ENCODE data around the gene TAX1BP3.

TAX1BP3 gene

DNA sequence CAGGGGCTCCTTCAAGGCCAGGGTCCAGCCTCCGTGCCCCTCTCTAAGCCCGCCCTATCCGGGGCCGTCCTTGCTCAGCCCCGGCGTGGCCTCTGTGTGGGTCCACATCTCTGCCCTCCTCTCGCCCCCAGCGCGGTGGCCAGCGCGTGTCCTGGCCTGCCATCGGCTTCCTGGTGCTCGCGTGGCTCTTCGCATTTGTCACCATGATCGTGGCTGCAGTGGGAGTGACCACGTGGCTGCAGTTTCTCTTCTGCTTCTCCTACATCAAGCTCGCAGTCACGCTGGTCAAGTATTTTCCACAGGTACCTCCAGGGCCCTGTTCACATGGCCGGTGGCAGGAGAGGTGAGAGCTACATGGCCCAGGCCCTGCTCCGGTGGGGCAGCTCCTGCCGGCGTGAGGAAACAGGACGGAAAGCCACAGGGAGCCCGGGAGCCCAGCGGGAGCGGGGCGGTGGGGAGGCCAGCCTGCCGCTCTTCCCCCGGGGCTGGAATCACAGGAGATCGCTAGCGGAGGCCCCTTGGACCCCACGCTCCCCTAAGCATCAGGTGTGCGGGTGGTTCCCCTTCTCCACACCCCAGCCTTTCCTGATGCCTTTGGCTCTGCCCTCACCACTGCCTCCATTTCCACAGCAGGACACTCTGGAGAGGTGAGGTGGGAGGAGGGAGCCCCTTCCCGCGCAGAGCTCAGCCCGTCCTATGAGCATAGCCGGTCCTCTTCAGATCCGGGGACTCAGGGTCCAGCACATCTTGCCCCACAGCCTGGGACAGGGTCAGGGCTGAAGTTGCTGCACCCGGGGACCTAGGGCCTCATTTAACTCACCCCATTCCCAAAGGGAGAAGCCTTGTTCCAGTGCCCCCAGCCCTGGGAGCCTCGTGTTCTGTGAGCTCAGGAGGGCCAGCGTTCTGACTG lies 10.2 kb downstream of the TAX1BP3 start:
- no peak for DNase-seq

DNA sequence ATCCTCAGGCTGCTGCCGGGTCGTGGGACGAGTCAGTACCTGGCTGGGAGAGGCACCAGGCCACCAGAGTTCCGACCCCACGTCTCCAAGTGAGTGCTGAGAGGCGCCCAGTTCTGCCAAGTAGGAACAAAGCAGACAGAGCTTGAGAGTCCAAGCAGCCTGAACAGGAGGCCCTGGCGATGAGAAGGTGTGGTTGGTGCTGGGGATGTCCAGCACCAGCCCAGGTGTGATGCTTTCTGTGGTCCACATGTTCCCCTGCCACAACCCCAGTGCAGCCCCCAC lies 10.8 kb downstream of the TAX1BP3 start:
- no peak for DNase-seq

DNA sequence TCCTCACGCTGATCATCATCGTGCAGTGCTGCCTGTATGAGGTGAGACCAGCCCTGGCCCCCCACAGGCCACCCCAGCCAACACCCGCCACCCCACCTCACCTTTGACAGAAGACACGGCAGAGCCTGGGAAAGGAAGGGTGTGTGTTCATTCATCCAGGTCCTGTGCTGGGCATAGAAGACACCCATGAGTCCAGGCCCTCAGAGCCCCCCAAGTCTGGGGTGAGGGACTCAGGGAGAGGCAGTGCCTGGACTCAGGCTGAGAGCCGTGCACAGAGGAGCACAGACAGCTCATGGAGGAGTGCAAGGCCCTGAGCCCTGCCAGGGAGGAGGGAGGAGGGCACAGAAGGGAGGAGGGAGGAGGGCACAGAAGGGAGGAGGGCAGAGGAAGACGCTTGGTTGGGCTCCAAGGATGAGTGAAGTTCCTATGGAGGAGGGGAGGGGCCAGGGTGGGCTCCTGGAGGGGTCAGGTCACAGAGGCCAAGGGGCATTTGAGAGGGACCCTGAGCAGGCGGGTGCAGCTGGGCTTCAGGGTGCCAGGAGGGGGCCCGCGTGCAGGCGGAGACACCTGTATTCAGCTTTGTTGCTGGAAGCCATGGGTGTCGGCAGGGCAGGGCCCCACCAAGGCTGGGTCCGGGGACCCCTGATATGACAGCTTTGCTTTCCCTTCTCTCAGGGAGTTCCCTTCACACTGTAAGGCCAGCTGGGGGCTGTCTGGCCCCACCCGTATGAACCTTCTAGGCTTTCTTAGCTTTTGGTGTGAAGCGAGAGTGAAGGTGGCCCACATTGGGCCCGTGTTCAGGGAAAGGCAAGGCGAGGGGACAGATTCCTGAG lies 11.4 kb downstream of the TAX1BP3 start:
- no peak for DNase-seq

DNA sequence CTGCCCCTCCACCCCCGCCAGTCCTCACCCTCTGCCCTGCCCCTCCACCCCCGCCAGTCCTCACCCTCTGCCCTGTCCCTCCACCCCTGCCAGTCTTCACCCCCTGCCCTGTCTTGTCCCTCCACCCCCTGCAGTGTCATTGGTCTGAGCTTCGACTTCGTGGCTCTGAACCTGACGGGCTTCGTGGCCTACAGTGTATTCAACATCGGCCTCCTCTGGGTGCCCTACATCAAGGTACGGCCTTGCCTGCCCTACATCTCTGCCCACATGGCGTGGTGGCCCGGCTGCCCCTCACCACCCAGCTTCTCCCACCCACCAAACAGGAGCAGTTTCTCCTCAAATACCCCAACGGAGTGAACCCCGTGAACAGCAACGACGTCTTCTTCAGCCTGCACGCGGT lies 12.0 kb downstream of the TAX1BP3 start:
- DNase-seq = no peak

DNA sequence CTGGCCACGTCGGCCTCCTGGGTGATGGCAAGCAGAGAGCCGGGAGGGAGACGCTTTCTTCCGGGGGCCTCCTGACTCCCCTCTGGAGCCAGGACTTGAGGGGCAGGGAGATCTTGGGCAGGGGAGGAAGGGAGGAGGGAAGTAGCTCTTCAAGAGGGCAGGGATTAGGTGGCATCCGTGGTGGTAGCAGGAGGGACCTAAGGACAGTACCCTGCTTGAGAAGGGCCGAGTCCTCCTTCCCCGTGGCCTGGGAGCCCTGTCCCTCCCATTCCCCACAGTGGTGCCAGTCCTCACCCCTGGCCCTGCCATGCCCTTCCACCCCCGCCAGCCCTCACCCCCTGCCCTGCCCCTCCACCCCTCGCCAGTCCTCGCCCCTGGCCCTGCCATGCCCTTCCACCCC lies 12.6 kb downstream of the TAX1BP3 start:
- DNase-seq = no peak

DNA sequence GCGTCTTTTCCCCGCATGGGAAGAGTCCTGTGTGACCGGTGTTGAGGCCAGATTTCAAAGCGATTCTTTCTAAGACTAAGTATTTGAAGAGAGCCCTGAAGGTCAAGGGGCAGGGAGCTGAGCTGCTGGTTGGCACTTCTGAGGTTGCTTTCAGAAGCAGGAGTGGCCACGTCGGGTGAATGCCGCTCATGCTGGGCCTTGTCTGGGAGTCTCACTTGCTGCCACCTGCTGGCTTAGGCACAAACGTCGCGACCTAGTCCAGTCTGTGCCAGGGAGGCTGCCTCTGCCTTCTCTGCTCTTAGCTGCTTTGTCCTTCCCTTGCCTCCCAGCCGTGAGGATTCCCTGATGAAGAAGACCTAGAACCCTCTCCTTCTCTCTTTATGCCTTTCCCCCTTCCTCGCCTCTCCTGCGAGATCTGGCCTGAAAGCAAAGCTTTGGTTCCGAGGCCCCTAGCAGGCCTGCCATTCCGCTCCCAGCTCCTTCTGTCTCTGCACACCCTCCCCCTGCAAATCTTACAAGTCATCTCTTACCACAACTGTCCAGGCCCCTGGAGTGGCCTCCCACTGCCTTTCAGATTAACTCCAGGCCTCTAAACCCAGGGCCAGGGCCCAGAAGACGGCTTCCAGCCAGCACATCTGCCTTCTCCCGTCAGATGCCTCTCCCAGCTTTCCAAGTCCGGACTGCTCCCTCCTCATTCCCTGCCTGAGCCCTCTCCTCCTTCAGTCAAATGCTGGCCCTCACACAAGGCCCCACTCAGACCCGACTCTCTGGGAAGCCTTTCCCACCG lies 20.4 kb downstream of the TAX1BP3 start:
- peak; percentile 4 to 17 for DNase-seq

DNA sequence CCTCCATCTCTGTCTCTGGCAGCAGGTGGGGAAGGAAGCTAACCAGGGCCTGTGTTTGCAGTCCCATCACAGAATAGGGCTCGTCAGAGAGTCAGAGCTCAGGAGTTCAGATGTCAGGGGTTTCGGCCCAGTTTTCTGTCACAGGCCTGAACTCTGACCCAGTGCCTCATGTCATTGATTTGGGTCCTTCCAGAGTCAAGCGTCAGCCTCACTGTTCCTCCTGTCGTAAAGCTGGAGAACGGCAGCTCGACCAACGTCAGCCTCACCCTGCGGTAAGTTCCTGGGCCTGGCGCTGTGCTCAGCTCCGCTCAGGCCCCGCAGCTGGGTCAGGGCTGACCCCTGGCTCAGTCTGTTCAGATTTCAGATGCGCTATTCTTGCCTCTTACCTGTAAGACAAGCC lies 21.1 kb downstream of the TAX1BP3 start:
- DNase-seq = no peak

DNA sequence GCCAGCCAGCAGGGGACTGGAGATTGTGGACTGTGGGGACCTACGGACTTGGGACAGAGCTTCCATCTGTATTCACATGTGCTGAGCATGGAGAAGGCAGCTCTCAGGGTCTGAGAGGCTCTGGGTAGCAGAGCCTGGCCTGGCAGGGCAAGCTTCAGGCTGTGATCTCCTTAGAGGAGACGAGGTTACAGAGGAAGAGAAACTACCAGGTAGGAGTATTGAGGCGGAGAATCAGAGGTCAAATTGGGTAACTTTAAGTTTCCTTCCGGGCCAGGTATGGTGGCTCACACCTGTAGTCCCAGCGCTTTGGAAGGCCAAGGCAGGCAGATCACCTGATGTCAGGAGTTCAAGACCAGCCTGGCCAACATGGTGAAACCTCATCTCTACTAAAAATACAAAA lies 23.1 kb downstream of the TAX1BP3 start:
- no peak for DNase-seq

DNA sequence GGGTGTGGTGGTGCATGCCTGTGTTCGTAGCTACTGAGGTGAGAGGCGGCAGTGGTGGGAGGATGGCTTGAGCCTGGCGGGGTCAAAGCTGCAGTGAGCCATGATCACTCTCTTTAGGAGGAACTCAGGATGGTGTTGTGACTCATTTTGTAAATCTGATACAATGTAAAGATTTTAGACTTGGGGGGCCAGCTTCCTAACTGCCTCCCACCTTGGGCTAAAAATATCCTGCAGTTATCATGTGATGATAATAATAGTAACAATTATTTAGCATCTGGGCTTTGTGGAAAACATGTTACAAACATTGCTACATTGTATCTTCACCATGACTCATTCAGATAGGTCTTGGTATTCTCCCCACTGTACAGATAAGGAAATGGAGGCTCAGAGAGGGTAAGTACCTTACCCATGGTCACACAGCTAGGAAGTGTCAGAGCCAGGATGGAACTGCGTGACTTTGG lies 24.5 kb downstream of the TAX1BP3 start:
- no peak for DNase-seq

DNA sequence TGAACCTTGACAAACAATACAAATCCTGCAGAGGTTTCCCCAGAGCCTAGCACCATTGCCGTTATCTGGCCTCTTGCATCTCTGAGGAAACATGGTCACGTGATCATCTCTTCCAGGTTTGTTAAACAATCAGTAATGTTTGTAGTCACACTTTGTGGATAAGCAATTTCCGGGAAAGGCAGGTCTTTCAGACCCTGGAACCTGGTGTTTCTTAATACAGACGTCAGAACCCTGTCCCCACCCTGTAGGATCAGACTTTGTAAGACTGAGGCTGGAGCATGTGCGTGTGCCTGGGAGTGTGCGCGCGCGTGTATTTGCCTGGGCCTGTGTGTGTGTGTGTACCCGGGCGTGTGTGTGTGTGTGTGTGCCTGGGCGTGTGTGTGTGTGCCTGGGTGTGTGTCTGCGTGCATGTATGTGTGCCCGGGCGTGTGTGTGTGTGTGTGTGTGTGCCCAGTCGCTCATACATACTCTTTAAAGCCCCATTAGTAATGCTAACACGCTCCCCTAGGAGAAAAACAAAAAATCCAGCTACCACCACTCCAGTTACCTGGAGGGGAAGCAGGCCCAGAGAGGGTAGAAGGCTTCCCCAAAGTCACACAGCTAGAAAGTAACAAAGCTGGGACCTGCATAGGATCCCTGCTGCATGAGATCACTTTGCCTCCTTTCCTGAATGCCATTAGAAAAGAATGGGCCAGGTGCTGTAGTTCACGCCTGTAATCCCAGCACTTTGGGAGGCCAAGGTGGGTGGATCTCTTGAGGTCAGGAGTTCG lies 26.5 kb downstream of the TAX1BP3 start:
- DNase-seq = no peak

DNA sequence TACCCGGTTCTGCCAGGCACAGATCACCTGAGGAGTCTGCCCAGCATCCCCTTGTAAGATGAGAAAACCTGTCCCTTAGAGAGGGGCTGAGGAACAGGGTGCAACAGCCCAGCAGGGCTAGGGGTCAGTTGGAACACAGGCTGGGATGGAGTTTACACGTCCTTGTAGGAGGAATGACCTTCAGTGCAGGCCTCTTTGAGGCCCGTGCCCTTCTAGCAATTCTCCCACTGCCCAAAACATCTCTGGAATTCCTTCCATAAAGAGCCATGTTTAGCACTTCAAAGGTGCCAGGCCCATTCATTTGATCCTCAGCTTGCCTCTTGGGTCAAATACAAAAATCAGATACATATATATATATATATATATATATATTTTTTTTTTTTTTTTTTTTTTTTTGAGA lies 27.4 kb downstream of the TAX1BP3 start:
- no peak for DNase-seq

DNA sequence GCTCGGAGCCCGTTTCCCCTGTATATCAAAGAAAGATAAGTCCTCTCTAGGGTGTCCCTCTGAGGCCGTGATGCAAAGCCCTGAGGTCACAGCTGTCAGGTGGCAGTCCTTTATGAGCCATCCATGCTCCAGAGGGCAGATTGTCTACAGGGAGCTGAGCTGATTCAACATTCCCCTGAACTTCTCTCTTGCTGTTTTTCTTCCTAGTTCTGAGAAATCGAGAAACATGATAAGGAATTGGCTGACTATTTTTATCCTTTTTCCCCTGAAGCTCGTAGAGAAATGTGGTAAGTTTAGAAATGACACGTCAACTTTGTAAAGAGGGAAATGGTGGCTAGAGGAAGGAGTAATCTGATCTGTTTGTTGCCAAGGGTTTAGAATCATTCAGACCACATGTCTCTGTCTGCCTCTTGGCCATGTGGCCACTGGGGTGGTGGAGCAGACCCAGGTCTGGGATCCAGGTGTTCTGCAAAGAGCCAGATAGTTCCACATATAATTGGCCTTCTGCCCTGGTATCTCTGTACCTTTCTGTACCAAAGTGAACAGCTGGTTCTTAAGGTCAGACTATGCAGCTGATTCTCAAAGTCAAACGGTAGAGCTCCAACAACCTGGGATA lies 28.3 kb downstream of the TAX1BP3 start:
- DNase-seq = peak; percentile 1 to 27

DNA sequence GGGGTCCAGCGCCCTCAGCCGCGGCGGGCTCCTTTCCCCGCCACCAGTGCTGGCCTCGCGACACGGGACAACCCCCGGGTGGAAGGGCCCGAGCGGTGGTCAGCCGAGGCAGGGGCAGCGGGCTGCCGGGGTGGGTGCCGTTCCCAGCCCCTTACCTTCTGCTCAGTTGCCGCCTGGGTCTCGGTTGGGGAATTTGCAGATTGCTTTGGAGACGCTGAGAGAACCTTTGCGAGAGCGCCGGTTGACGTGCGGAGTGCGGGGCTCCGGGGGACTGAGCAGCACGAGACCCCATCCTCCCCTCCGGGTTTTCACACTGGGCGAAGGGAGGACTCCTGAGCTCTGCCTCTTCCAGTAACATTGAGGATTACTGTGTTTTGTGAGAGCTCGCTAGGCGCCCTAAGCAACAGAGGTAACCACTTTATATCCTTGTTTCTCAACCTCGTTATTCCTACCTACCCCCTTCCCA lies 31.4 kb downstream of the TAX1BP3 start:
- DNase-seq = no peak

DNA sequence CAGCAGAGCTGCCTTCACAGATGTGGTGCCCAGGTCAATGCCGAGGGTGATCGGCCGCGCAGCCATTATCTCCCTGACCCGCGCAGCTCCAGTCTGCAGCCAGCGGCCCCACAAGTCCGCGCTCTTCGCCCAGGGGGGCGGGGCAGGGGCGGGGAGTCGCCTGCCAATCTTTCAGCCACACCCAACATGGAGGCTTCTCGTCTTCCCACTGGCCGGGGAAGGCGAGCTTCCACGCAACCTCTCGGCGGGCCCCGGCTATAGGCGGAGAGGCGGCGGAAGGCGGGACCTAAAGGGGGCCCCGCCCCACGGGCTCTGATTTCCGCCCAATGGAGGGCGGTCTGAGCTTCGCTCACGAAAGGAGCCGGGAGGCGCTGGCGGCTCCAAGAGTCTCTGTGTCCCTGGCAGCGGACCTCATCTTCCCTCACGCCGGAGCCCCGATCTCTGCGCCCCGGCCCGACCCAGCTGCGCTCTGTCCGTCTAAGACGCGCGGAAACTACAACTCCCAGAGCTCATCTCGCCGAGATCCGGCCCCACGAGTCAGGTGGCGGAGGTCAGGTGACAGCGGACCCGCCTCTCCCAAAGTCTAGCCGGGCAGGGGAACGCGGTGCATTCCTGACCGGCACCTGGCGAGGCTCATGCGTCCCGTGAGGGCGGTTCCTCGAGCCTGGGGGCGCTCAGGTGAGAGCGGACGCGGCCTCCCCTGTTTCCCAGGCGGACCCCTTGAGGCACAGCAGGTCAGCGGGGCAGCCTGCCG lies 32.0 kb downstream of the TAX1BP3 start, which contains the start of the genes CTNS and SHPK:
CTNS (plus strand) TSS at position 607 of the 754 bp plus-strand sequence. CDS start 3,447 bp downstream, outside the sequence.
SHPK (minus strand) TSS at position 97 of the 754 bp plus-strand sequence; CDS start at position 66, 31 bp downstream.
- peak; percentile 63 to 68 for DNase-seq

DNA sequence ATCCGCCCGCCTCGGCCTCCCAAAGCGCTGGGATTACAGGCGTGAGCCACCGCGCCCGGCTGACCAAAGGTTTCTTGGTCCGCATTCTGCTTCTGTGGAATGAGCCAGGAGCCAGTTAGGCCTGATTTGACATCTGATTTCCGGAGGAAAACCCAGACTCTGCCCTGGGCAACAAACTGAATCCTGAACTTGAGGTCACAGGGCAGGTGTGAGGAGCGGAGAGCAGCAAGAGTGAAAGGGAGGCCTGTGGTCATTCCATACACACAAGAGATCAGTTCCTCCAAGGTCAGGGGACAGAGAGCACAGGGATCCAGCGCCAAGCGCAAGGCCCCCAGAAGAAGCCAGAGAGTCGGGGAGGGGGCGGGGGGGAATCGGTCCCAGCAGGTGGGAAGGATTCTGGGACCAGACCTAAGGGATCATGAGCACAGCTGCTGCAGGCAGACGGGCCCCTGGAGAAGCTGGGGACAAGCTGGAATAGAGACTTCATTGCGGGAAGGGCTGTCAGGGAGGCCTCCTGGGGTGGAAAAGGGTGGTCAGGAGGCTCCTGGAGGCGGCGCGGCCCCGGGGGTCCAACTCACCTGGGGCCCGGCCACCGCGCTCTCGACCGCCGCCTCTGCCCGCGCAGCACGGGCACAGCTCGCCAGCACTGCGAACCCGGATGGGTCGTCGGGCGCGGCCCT lies 32.8 kb downstream of the TAX1BP3 start:
- no peak for DNase-seq

DNA sequence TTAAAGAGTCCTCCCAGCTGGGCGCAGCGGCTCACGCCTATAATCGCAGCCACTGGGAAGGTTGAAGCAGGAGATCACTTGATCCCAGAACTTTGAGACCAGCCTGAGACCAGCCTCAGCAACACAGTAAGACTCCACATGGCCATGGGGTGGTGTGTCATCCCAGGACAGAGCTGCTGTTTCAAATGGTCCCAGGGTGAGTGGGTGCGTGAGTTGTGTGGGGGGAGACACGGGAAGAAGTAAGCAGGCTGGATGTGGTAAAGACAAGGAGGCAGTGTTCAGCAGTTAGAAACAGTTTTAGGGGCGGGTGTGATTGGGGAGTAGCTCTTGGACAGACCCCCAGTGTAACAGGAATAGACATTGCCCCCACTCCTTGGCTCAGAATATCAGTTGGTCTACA lies 36.1 kb downstream of the TAX1BP3 start:
- DNase-seq = no peak

DNA sequence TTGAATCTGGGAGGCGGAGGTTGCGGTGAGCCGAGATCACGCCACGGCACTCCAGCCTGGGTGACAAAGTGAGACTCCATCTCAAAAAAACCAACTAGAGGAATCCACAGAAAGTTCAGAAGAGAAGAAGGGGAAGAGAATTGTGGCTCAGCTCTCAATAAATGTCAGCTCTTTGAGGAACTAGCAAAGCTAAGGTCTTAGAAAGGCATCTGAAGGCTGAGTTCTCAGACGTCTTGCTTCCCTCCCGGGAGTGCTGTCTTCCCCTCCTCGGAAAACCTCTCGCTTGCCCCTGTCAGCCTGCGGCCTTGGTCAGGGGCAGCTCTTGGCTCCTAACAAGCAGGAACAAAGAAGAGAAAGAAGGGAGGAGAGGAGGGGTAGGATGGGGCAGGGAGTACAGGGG lies 37.6 kb downstream of the TAX1BP3 start:
- no peak for DNase-seq

DNA sequence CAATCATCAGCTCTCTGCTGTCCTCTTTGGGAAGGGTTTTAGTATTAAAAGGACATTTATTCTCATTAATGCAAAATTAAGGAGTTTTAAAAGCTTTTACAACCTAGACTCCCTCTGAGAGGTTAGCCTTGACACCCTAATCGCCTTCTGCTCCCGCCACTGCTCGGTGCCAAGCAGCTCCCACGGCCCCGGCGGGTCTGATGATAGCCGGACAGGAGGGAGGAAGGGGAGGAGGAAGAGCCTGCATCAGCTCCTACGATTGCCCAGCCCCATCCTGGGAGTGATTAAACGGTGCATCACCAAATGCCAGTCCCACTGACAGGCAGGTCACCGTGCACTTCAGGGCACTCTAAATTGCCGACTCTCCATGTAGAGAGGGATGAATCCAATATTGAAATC lies 40.6 kb downstream of the TAX1BP3 start:
- no peak for DNase-seq

DNA sequence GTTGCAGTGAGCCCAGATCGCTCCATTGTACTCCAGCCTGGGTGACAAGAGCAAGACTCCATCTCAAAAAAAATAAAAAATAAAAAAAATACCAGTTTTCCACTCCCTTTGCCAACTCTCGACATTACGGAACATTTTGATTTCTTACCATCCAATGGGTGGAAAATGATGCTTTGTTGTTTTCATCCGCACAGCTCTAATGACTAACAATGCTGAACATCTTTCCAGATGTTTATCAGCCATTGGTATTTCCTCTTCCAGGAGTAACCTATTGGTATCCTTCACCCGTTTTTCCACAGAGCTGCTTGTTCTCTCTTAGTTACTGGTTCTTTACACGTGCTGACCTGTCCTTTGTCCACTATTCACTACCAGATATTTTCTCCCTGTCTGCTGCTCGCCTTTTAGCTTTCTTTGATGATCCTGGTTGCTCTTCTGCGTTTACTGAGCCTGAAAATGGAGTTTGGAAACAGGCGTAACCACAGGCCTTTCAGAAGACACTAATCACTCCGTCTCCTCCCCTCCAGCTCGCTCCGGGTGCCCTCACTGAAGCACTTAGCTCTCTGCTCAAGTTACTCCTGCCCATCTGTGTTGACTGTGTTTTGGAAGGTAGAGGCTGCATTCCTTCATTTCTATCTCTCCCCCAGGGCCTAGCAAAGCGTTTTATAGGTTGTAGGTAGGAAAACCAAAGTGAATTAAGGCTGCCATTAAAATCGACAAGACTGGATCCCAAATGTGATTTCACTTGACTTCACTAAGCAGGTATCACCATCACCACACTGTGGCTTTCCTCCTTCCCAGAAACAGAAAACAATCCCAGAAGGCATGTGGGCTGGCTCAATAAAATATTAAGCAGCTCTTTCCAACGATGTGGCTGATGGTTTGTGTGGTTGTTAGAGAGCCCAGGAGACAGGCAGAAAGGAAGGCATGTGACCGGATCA lies 41.3 kb downstream of the TAX1BP3 start:
- no peak for DNase-seq

Data from AML-193 (cell line).